Neutrophil (primary cell): ENCODE data around the gene FBRSL1.

Source experiments
- H3K27ac ChIP-seq: fragments of 200-600 bp; sonication (generic); 2 replicates; pipeline ENCODE4 v1.5.1; 2016; ENCODE audit warnings: mild to moderate bottlenecking, moderate library complexity
- H3K27me3 ChIP-seq: fragments of 200-600 bp; sonication (generic); 2 replicates; pipeline ENCODE4 v1.6.0; 2016; ENCODE audit warnings: mild to moderate bottlenecking
- H3K36me3 ChIP-seq: fragments of 200-600 bp; sonication (generic); 2 replicates; pipeline ENCODE4 v1.5.1; 2017
- H3K4me1 ChIP-seq, 2 experiments: fragments of 200-600 bp in 1 of 2; sonication (generic) in 1 of 2; 1 replicate in 1 of 2; 2 replicates in 1 of 2; pipeline versions ENCODE4 v1.5.1 to v1.6.1; 2013 to 2016; ENCODE audit warnings: low read depth in 1 of 2, low read length in 1 of 2, mild to moderate bottlenecking in 1 of 2, moderate library complexity in 1 of 2; ENCODE audit not compliant: control insufficient read depth in 1 of 2, insufficient read depth in 1 of 2
- H3K4me3 ChIP-seq, 2 experiments: fragments of 200-600 bp in 1 of 2; sonication (generic) in 1 of 2; 1 replicate in 1 of 2; 2 replicates in 1 of 2; pipeline ENCODE4 v1.5.1; 2013 to 2016; ENCODE audit warnings: low read depth in 1 of 2, low read length in 1 of 2, mild to moderate bottlenecking in 1 of 2, moderate library complexity in 1 of 2
- H3K9me3 ChIP-seq: fragments of 200-600 bp; sonication (generic); 2 replicates; pipeline ENCODE4 v1.5.1; 2016
- CTCF ChIP-seq: fragments of 200-600 bp; sonication (generic); IDR thresholded peaks from 2 replicates; pipeline ENCODE4 v1.5.1; 2016; ENCODE audit warnings: antibody characterized with exemption

The FBRSL1 gene

DNA sequence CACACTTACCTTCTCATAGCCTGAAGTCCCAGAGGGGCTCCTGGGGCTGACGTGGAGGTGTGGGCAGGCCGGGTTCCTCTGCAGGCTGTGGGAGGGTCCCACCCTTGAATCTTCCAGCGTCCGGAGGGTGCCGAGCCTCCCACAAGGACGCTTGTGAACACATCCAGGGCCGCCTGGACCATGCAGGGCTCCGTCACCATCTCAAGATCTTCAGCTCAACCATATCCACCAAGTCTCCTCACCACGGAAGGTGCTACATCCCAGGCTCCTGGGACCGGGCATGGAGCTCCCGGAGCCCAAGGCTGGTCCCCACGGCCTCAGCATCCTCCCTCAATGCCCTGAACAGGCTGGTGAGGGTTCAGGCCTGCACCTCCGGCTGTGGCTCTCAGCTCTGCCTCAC lies 10.7 kb upstream of the FBRSL1 start:
- Histone ChIP-seq H3K9me3 (no peaks in the 10 kb centered on the region), H3K4me1 (peaks cover 0 to 9% of the 10 kb centered on the region in 2 experiments), H3K36me3 (no peaks in the 10 kb centered on the region), H3K27me3 (peaks cover 36% of the 10 kb centered on the region), H3K4me3 (no peak overlapping the region), H3K27ac (no peak overlapping the region)
- no peak for TF ChIP-seq CTCF

DNA sequence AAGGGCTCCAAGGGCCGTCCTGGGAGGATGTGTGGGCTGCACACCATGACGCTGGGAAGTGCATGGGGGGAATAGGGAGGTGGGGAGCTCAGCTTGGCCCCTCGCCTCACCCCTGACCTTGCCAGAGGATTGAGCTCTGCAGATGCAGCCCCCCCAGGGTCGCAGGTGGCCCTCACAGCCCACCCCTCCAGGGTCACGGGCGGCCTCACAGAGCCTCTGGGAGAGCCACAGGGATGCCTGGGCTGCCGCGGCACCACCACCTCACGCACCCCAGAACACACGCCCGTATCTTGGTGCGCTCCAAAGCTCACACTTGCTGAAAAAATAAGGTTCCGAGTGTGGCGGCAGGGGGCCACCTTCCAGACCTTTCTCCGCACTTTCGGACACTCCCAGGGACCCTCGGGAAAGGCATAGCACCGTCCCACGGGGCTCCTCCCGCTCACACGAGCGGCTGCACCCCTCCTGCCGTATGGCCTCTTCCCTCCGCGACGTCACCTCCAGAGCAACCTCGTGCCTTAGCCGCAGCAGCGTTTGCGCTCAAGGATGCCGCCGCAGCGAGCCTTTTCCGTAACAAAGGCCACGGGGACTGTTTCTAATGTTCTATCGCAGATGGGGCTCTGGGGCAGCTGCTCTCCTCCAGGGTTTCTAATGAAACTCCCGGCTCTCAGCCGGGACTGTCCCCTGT lies 9.9 kb upstream of the FBRSL1 start:
- H3K27ac ChIP-seq, result no peak overlapping the region
- no peak overlapping the region for H3K4me3 ChIP-seq
- no peaks in the 10 kb centered on the region for H3K9me3 ChIP-seq
- no peaks in the 10 kb centered on the region for H3K36me3 ChIP-seq
- TF ChIP-seq CTCF, result no peak
- peaks cover 0 to 9% of the 10 kb centered on the region in 2 experiments for H3K4me1 ChIP-seq
- peaks cover 36% of the 10 kb centered on the region for H3K27me3 ChIP-seq

- Histone ChIP-seq H3K27me3 (peaks cover 36% of the 10 kb centered on the region), H3K4me3 (no peak overlapping the region), H3K36me3 (no peaks in the 10 kb centered on the region), H3K27ac (no peak overlapping the region), H3K4me1 (peaks cover 0 to 9% of the 10 kb centered on the region in 2 experiments), H3K9me3 (no peaks in the 10 kb centered on the region)
- no peak for TF ChIP-seq CTCF
Measured at GRCh38 chr12:132480623-132481132, 9.3 kb upstream of the FBRSL1 start.

- Histone ChIP-seq H3K27ac (no peak overlapping the region), H3K36me3 (no peaks in the 10 kb centered on the region), H3K4me1 (peaks cover 0 to 9% of the 10 kb centered on the region in 2 experiments), H3K4me3 (no peak overlapping the region), H3K9me3 (no peaks in the 10 kb centered on the region), H3K27me3 (peaks cover 34% of the 10 kb centered on the region)
- TF ChIP-seq CTCF, result no peak
Measured at GRCh38 chr12:132481345-132481744, 8.6 kb upstream of the FBRSL1 start.

- no peaks in the 10 kb centered on the region for H3K36me3 ChIP-seq
- H3K9me3 ChIP-seq, result no peaks in the 10 kb centered on the region
- no peak overlapping the region for H3K4me3 ChIP-seq
- H3K4me1 ChIP-seq, result peaks cover 0 to 9% of the 10 kb centered on the region in 2 experiments
- peaks cover 27% of the 10 kb centered on the region for H3K27me3 ChIP-seq
- TF ChIP-seq CTCF, result no peak
- no peak overlapping the region for H3K27ac ChIP-seq
Measured at GRCh38 chr12:132481771-132482745, 7.9 kb upstream of the FBRSL1 start.
